Activated CD4-positive, CD25-positive, alpha-beta regulatory T cell treated with anti-CD3 and anti-CD28 coated beads, Interleukin-2, amount 50 U/mL, for 24 hours (primary cell): Measurements from ENCODE around the gene TCAIM.

Experiments used
- ATAC-seq, 2 donors: fragments of 150-1000 bp; cut with Tn5 transposase; one replicate each; pipeline ENCODE4 v1.10.0; 2021; ENCODE audit warnings: mild to moderate bottlenecking in 1 of 2, moderate library complexity in 1 of 2

TCAIM gene

GRCh38 chr3:44446929-44447328 lies 108.4 kb downstream of the TCAIM start:
- ATAC-seq = no peak

DNA sequence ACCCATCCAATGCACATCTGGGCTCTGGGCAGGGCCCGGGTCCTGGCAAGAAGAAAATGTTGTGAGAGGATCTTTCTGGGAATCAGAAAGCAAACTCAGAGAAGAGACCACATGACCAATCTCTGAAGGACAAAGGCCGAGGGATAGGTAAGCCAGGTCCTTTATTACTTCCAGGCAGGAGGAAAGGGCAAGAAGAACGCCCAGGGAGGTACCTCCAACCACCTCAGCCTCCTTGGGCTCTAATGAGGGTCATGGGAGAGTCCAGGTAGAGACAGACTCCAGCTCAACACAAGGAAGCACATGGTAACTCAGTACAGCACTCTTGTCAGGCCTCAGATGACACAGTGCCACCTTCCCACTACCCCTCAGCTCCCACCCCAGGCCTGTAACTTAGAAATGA lies 112.9 kb downstream of the TCAIM start:
- no peak for ATAC-seq

DNA sequence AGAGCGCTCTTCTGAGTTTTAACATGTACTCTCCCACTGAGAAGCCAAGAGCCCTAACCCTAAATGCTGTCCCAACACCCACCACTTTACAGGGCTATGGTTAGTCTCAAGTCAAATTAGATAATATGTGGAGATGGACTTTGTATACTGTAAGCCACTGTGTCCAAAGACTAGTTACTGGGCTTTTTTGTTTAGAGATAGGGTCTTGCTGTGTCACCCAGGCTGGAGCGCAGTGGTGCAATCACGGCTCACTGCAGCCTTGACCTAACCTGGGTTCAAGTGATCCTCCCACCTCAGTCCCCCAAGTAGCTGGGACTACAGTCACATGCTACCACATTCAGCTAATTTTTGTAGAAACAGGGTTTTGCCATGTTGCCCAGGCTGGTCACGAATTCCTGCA lies 115.7 kb downstream of the TCAIM start:
- no peak for ATAC-seq

- no peak for ATAC-seq
Measured at GRCh38 chr3:44455318-44455717, 116.8 kb downstream of the TCAIM start.
